HL-60/S4 treated with phorbol 12-myristate 13-acetate at 8.2 ng/mL for 4 days and 3 days (cell line): Measurements from ENCODE around the gene FAM43A.

ENCODE experiments used
- in situ Hi-C: fragments of 300-500 bp; cut with MboI; formaldehyde crosslinking; loops from 2 replicates; pipeline ENCODE4 v1.15.0; 2022; ENCODE audit warnings: low sequenced_read_pairs

Gene FAM43A

GRCh38 chr3:194702545-194702944, 16.9 kb downstream of the FAM43A start:
- in situ Hi-C loops = no loop called here

- in situ Hi-C loops = no loop called here
These were observed 19.5 kb downstream of the FAM43A start for GRCh38 chr3:194705227-194705626.

GRCh38 chr3:194705761-194706160, 20.1 kb downstream of the FAM43A start:
- in situ Hi-C loops = no loop called here

- in situ Hi-C loops = no loop called here
These were observed 21.5 kb downstream of the FAM43A start for GRCh38 chr3:194707147-194707540.

GRCh38 chr3:194711286-194711685, 25.6 kb downstream of the FAM43A start:
- in situ Hi-C loops = no loop called here

- in situ Hi-C loops = no loop called here
These were observed 26.2 kb downstream of the FAM43A start for GRCh38 chr3:194711913-194712312.

- in situ Hi-C loops = no loop called here
These were observed 27.8 kb downstream of the FAM43A start for GRCh38 chr3:194713299-194714136.

GRCh38 chr3:194714137-194714455, 28.4 kb downstream of the FAM43A start:
- in situ Hi-C loops = no loop called here

GRCh38 chr3:194714564-194714963, 28.9 kb downstream of the FAM43A start:
- in situ Hi-C loops = no loop called here

- in situ Hi-C loops = no loop called here
These were observed 29.5 kb downstream of the FAM43A start for GRCh38 chr3:194715022-194715800.

- in situ Hi-C loops = no loop called here
These were observed 32.4 kb downstream of the FAM43A start for GRCh38 chr3:194718079-194718478.

GRCh38 chr3:194720048-194720447, 34.4 kb downstream of the FAM43A start:
- in situ Hi-C loops = no loop called here

- in situ Hi-C loops = no loop called here
These were observed 38.3 kb downstream of the FAM43A start for GRCh38 chr3:194723846-194724618.

- in situ Hi-C loops = no loop called here
These were observed 39.7 kb downstream of the FAM43A start for GRCh38 chr3:194725346-194725745.

GRCh38 chr3:194727435-194728128, 41.9 kb downstream of the FAM43A start:
- in situ Hi-C loops = no loop called here

- in situ Hi-C loops = no loop called here
These were observed 43.3 kb downstream of the FAM43A start for GRCh38 chr3:194728986-194729385.

- in situ Hi-C loops = no loop called here
These were observed 44.7 kb downstream of the FAM43A start for GRCh38 chr3:194730365-194730764.

GRCh38 chr3:194731506-194732073, 45.9 kb downstream of the FAM43A start:
- in situ Hi-C loops = no loop called here

- in situ Hi-C loops = no loop called here
These were observed 46.9 kb downstream of the FAM43A start for GRCh38 chr3:194732617-194733016.

GRCh38 chr3:194736277-194736895, 50.7 kb downstream of the FAM43A start:
- in situ Hi-C loops = no loop called here
